GM23248 (cell line): ENCODE measurements around the gene CDH8. TPM values are rescaled to one million over a fixed set of nuclear protein-coding genes. Genes with fewer than 3 reads are reported as not detected.

Experiments
- DNase-seq: peaks from one replicate; pipeline ENCODE4 v3.0.0-alpha.2; 2015
- H2AFZ ChIP-seq: fragments of 200-600 bp; sonication (generic); 2 replicates; pipeline ENCODE4 v1.6.1; 2016; ENCODE audit warnings: antibody characterized with exemption
- H3F3A ChIP-seq: fragments of 200-600 bp; sonication (generic); 2 replicates; pipeline ENCODE4 v1.6.1; 2016; ENCODE audit warnings: mild to moderate bottlenecking, antibody characterized with exemption, mixed run types; ENCODE audit not compliant: insufficient read depth
- H3K27ac ChIP-seq: fragments of 200-600 bp; sonication (generic); 2 replicates; pipeline ENCODE4 v1.5.1; 2016; ENCODE audit warnings: mild to moderate bottlenecking
- H3K27me3 ChIP-seq: fragments of 200-600 bp; sonication (generic); replicated peaks from 2 replicates; pipeline ENCODE4 v1.6.1; 2016; ENCODE audit warnings: mild to moderate bottlenecking; ENCODE audit not compliant: insufficient read depth
- H3K36me3 ChIP-seq: fragments of 200-600 bp; sonication (generic); 2 replicates; pipeline ENCODE4 v1.6.1; 2016; ENCODE audit warnings: low read depth, mild to moderate bottlenecking
- H3K4me1 ChIP-seq: fragments of 200-600 bp; sonication (generic); 2 replicates; pipeline ENCODE4 v1.6.1; 2016; ENCODE audit warnings: mild to moderate bottlenecking; ENCODE audit not compliant: insufficient read depth
- H3K4me2 ChIP-seq: fragments of 200-600 bp; sonication (generic); one replicate; pipeline ENCODE4 v1.6.1; 2016; ENCODE audit warnings: mild to moderate bottlenecking; ENCODE audit not compliant: unreplicated experiment
- H3K4me3 ChIP-seq: fragments of 200-600 bp; sonication (generic); 2 replicates; pipeline ENCODE4 v1.5.1; 2016; ENCODE audit warnings: mild to moderate bottlenecking
- H3K79me2 ChIP-seq: fragments of 200-600 bp; sonication (generic); 2 replicates; pipeline ENCODE4 v1.6.1; 2016; ENCODE audit warnings: mild to moderate bottlenecking; ENCODE audit not compliant: insufficient read depth
- H3K9ac ChIP-seq: fragments of 200-600 bp; sonication (generic); 2 replicates; pipeline ENCODE4 v1.6.1; 2016; ENCODE audit warnings: mild to moderate bottlenecking
- H3K9me2 ChIP-seq: fragments of 200-600 bp; sonication (generic); 2 replicates; pipeline ENCODE4 v1.6.1; 2016; ENCODE audit warnings: mixed run types, mild to moderate bottlenecking, moderate library complexity; ENCODE audit not compliant: insufficient read depth
- H3K9me3 ChIP-seq: fragments of 200-600 bp; sonication (generic); one replicate; pipeline ENCODE4 v1.6.1; 2017; ENCODE audit warnings: low read depth
- H4K20me1 ChIP-seq: fragments of 200-600 bp; sonication (generic); 2 replicates; pipeline ENCODE4 v1.6.0; 2016; ENCODE audit not compliant: insufficient read depth
- EZH2 ChIP-seq: fragments of 200-600 bp; sonication (generic); IDR thresholded peaks from 2 replicates; pipeline ENCODE4 v1.6.1; 2018; ENCODE audit warnings: antibody characterized with exemption, mild to moderate bottlenecking; ENCODE audit not compliant: insufficient read depth, poor library complexity, severe bottlenecking
- EZH2phosphoT487 ChIP-seq: fragments of 200-600 bp; sonication (generic); IDR thresholded peaks from 2 replicates; pipeline ENCODE4 v1.6.1; 2018; ENCODE audit warnings: antibody characterized with exemption, moderate library complexity, mild to moderate bottlenecking, low read depth; ENCODE audit not compliant: insufficient read depth
- WGBS, 2 experiments: methylation state at CpG; one replicate each; pipeline ENCODE4 v1.1.6; 2015 to 2017; ENCODE audit warnings: low lambda C conversion rate in 2 of 2, low coverage in 1 of 2; ENCODE audit errors: missing lambda C conversion rate in 2 of 2; 5-methylcytosine and 5-hydroxymethylcytosine counted together
- in situ Hi-C: fragments of 300-500 bp; cut with MboI; formaldehyde crosslinking; loops from 2 replicates; pipeline ENCODE4 v1.15.0; 2020
- polyA plus RNA-seq: library from polyadenylated mRNA; unstranded; fragments of >200 nt; fragmentation: Nextera tagmentation; extraction: Ambion mirVana; gene quantifications from 2 replicates; pipeline ENCODE4 v1.2.1, GENCODE V29; 2016
- total RNA-seq: library from RNA; depleted of rRNA; stranded (reverse); fragments of >200 nt; shearing (Covaris generic); gene quantifications from 2 replicates; pipeline ENCODE4 v1.2.3, GENCODE V29; 2014

Gene CDH8
- total and polyA plus RNA-seq, 2 experiments from 2014 or later: not detected

DNA sequence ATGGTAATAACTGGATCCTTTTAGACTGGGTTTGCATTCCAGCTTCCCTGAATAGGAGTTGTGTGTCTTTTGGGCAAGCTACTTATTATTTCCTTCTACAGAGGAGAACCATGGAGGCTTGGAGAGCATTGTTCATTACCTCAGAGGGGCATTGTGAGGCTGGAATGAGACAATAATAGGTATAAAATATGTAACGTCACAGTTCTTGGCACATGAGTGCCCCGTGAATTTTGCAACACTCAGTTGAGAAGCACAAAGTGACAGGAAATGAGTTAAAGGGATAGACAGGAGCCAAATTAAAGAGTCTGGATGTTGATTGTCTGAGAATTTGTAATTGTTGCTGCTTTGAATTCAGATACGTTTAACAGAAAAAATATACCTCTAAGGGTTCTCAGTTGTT lies 92.2 kb downstream of the CDH8 start:
- no peak overlapping the region for H3K27ac ChIP-seq
- no peaks in the 10 kb centered on the region for H3K9me3 ChIP-seq
- H4K20me1 ChIP-seq: no peaks in the 10 kb centered on the region
- no peak overlapping the region for H3K9ac ChIP-seq
- no peak overlapping the region for H2AFZ ChIP-seq
- no peak overlapping the region for H3K4me3 ChIP-seq
- no peaks in the 10 kb centered on the region for H3K36me3 ChIP-seq
- no peaks in the 10 kb centered on the region for H3K27me3 ChIP-seq
- H3K4me1 ChIP-seq: no peaks in the 10 kb centered on the region
- TF ChIP-seq EZH2phosphoT487: no peak
- no peak for TF ChIP-seq EZH2
- WGBS, 2 experiments: 12 to 17% methylated on average over 3 of the region's 3 CpGs
- DNase-seq: no peak
- in situ Hi-C loops: no loop called here
- no peak overlapping the region for H3K4me2 ChIP-seq
- H3F3A ChIP-seq: no peaks in the 10 kb centered on the region
- no peaks in the 10 kb centered on the region for H3K9me2 ChIP-seq
- H3K79me2 ChIP-seq: no peaks in the 10 kb centered on the region

DNA sequence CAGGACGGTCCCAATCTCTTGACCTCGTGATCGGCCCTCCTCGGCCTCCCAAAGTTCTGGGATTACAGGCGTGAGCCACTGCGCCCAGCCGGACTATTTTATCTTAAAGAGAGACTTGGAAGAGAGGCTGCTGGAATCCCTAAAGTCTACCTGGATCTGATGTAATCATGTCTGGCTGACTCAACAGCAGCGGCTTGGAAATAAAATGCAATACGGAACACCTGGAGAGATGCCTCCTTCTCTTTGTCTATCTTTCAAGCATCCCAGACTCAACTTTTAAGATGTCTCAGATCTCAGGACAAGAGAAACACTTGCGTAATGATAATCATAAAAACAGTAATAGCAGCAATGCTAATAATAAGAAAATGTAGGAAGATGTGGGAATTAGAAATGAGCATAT lies 95.6 kb downstream of the CDH8 start:
- no peak for DNase-seq
- no peaks in the 10 kb centered on the region for H3K4me1 ChIP-seq
- H3K9me2 ChIP-seq: no peaks in the 10 kb centered on the region
- H2AFZ ChIP-seq: no peak overlapping the region
- no peaks in the 10 kb centered on the region for H4K20me1 ChIP-seq
- H3K9ac ChIP-seq: no peak overlapping the region
- no peaks in the 10 kb centered on the region for H3F3A ChIP-seq
- TF ChIP-seq EZH2 (no peak), EZH2phosphoT487 (no peak)
- in situ Hi-C loops: no loop called here
- no peaks in the 10 kb centered on the region for H3K9me3 ChIP-seq
- H3K27ac ChIP-seq: no peak overlapping the region
- H3K36me3 ChIP-seq: no peaks in the 10 kb centered on the region
- no peaks in the 10 kb centered on the region for H3K79me2 ChIP-seq
- WGBS, 2 experiments: 56 to 64% methylated on average over 10 of the region's 10 CpGs
- no peak overlapping the region for H3K4me3 ChIP-seq
- no peak overlapping the region for H3K4me2 ChIP-seq
- H3K27me3 ChIP-seq: no peaks in the 10 kb centered on the region

DNA sequence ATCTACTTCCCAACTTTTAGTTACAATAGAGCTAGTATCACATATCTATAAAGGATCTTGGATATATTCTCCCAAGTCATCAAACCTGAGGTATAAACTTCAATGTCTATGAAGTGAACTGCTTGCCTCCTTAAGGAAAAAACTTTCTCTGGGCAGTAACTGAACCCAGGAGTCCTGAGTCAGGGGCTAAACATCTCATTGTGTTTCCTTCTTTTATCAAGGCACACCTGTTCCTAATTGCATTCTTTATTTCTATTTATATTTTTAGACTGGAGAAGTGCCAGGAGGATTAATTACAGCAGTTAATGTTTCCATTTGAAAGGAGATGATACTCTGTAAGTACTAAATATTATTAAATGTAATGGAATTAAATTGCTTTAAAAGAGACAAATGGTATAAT lies 98.6 kb downstream of the CDH8 start:
- Histone ChIP-seq H2AFZ (no peak overlapping the region), H3K4me1 (no peaks in the 10 kb centered on the region), H3K4me2 (no peak overlapping the region), H4K20me1 (no peaks in the 10 kb centered on the region), H3K79me2 (no peaks in the 10 kb centered on the region), H3K27me3 (no peaks in the 10 kb centered on the region), H3K27ac (no peak overlapping the region), H3K9me3 (no peaks in the 10 kb centered on the region), H3K9me2 (no peaks in the 10 kb centered on the region), H3K4me3 (no peak overlapping the region), H3K9ac (no peak overlapping the region), H3F3A (no peaks in the 10 kb centered on the region), H3K36me3 (no peaks in the 10 kb centered on the region)
- TF ChIP-seq EZH2 (no peak), EZH2phosphoT487 (no peak)
- in situ Hi-C loops: no loop called here
- no peak for DNase-seq

DNA sequence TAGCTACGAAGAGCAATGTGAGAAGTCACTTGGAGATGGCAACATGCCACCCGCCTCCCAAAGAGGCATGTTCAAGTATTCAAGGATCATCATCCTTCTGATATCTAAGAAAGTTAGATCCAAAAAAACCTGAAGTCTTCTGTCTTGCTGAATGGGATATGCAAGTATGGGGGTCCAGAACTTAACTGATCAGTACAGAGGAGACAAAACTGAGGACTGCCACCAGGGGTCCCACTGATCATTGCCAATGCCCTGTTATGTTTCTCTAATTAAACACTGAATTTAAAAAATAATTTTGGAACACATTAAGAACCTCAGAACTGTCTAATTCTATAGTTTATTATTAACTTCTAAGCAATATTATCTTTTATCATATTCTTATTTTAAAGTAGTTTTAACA lies 99.7 kb downstream of the CDH8 start:
- Histone ChIP-seq H3K79me2 (no peaks in the 10 kb centered on the region), H3K36me3 (no peaks in the 10 kb centered on the region), H3F3A (no peaks in the 10 kb centered on the region), H3K9me2 (no peaks in the 10 kb centered on the region), H3K9ac (no peak overlapping the region), H4K20me1 (no peaks in the 10 kb centered on the region), H2AFZ (no peak overlapping the region), H3K9me3 (no peaks in the 10 kb centered on the region), H3K4me3 (no peak overlapping the region), H3K27ac (no peak overlapping the region), H3K4me1 (no peaks in the 10 kb centered on the region), H3K4me2 (no peak overlapping the region), H3K27me3 (no peaks in the 10 kb centered on the region)
- TF ChIP-seq EZH2phosphoT487 (no peak), EZH2 (no peak)
- in situ Hi-C loops: no loop called here
- DNase-seq: no peak
- 44 to 49% methylated on average over 2 of the region's 2 CpGs for WGBS, 2 experiments

DNA sequence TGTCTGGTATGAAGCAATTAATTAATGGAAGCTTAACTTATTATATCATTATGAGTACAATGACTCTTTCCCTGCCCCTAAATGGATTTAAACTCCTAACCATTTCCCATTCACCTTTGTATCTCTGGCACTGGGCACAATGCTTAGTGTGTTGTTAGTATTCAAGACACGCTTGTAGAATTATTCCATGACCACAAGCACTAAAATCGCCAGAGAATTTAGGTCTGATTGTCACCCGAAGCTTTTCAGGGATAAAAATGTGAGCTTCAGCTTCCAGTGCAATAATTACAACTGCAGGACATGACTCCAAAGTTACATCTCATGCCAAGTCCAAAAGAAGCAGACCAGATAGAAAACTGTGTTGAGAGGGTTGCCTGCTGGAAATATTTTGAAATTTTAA lies 101.6 kb downstream of the CDH8 start:
- Histone ChIP-seq H3K27ac (no peak overlapping the region), H3K27me3 (no peaks in the 10 kb centered on the region), H3K4me1 (no peaks in the 10 kb centered on the region), H3K79me2 (no peaks in the 10 kb centered on the region), H3K9ac (no peak overlapping the region), H3F3A (no peaks in the 10 kb centered on the region), H3K36me3 (no peaks in the 10 kb centered on the region), H3K9me3 (no peaks in the 10 kb centered on the region), H2AFZ (no peak overlapping the region), H3K9me2 (no peaks in the 10 kb centered on the region), H3K4me2 (no peak overlapping the region), H4K20me1 (no peaks in the 10 kb centered on the region), H3K4me3 (no peak overlapping the region)
- DNase-seq: no peak
- in situ Hi-C loops: no loop called here
- TF ChIP-seq EZH2 (no peak), EZH2phosphoT487 (no peak)
- WGBS, 2 experiments: 23 to 31% methylated on average over 3 of the region's 3 CpGs
